ENCODE data around the gene PPP4R1. TPM values are rescaled to one million over a fixed set of nuclear protein-coding genes. Genes with fewer than 3 reads are reported as not detected.
A peak's percentile ranks its signal among the peaks of the same experiment; 100 is the strongest.

The PPP4R1 gene
- total RNA-seq, 1 donor from 2014 or later, result 131 TPM

- H3K36me3 Mint-ChIP-seq (ENCODE audit: unreplicated experiment), result peaks cover 11% of the 10 kb centered on the region
- no peak overlapping the region for H3K27ac Mint-ChIP-seq (ENCODE audit: unreplicated experiment)
These were observed 95.0 kb downstream of the PPP4R1 start for GRCh38 chr18:9519399-9519798.

GRCh38 chr18:9517869-9518268 lies 96.5 kb downstream of the PPP4R1 start:
- Mint-ChIP-seq H3K27me3 (ENCODE audit: unreplicated experiment) (no peaks in the 10 kb centered on the region), H3K36me3 (ENCODE audit: unreplicated experiment) (peaks cover 13% of the 10 kb centered on the region), H3K4me1 (ENCODE audit: unreplicated experiment) (peaks cover 24% of the 10 kb centered on the region), H3K9me3 (ENCODE audit: unreplicated experiment) (no peaks in the 10 kb centered on the region), H3K4me3 (ENCODE audit: unreplicated experiment) (no peak overlapping the region), H3K27ac (ENCODE audit: unreplicated experiment) (no peak overlapping the region)
- TF ChIP-seq CTCF (IDR thresholded peaks at IDR 0.05), result no peak
- no peak for DNase-seq (ENCODE audit: extremely low spot score, unreplicated experiment)

More at GRCh38 chr18:9519399-9519798, 95.0 kb downstream of the PPP4R1 start:
- no peak for TF ChIP-seq CTCF (IDR thresholded peaks at IDR 0.05)
- no peak for DNase-seq (ENCODE audit: extremely low spot score, unreplicated experiment)
- Mint-ChIP-seq H3K9me3 (ENCODE audit: unreplicated experiment) (no peaks in the 10 kb centered on the region), H3K4me3 (ENCODE audit: unreplicated experiment) (no peak overlapping the region), H3K4me1 (ENCODE audit: unreplicated experiment) (peaks cover 14% of the 10 kb centered on the region), H3K27me3 (ENCODE audit: unreplicated experiment) (no peaks in the 10 kb centered on the region)

GRCh38 chr18:9516437-9517064 lies 97.8 kb downstream of the PPP4R1 start:
- no peak for DNase-seq (ENCODE audit: extremely low spot score, unreplicated experiment)
- H3K27ac Mint-ChIP-seq (ENCODE audit: unreplicated experiment), result no peak overlapping the region

GRCh38 chr18:9513971-9514512 lies 100.3 kb downstream of the PPP4R1 start:
- DNase-seq (ENCODE audit: extremely low spot score, unreplicated experiment), result no peak
- Mint-ChIP-seq H3K4me1 (ENCODE audit: unreplicated experiment) (peaks cover 19% of the 10 kb centered on the region), H3K27me3 (ENCODE audit: unreplicated experiment) (no peaks in the 10 kb centered on the region), H3K36me3 (ENCODE audit: unreplicated experiment) (peaks cover 4% of the 10 kb centered on the region), H3K27ac (ENCODE audit: unreplicated experiment) (no peak overlapping the region), H3K4me3 (ENCODE audit: unreplicated experiment) (no peak overlapping the region), H3K9me3 (ENCODE audit: unreplicated experiment) (no peaks in the 10 kb centered on the region)
- no peak for TF ChIP-seq CTCF (IDR thresholded peaks at IDR 0.05)

More at GRCh38 chr18:9516437-9517064, 97.8 kb downstream of the PPP4R1 start:
- Mint-ChIP-seq H3K36me3 (ENCODE audit: unreplicated experiment) (peaks cover 4% of the 10 kb centered on the region), H3K27me3 (ENCODE audit: unreplicated experiment) (no peaks in the 10 kb centered on the region), H3K4me1 (ENCODE audit: unreplicated experiment) (peaks cover 24% of the 10 kb centered on the region), H3K9me3 (ENCODE audit: unreplicated experiment) (no peaks in the 10 kb centered on the region), H3K4me3 (ENCODE audit: unreplicated experiment) (no peak overlapping the region)
- TF ChIP-seq CTCF (IDR thresholded peaks at IDR 0.05), result peak; percentile 89

GRCh38 chr18:9508446-9509025 lies 105.8 kb downstream of the PPP4R1 start:
- Mint-ChIP-seq H3K36me3 (ENCODE audit: unreplicated experiment) (peaks cover 3% of the 10 kb centered on the region), H3K4me1 (ENCODE audit: unreplicated experiment) (peaks cover 30% of the 10 kb centered on the region), H3K9me3 (ENCODE audit: unreplicated experiment) (peaks cover 2% of the 10 kb centered on the region), H3K4me3 (ENCODE audit: unreplicated experiment) (no peak overlapping the region), H3K27me3 (ENCODE audit: unreplicated experiment) (no peaks in the 10 kb centered on the region), H3K27ac (ENCODE audit: unreplicated experiment) (no peak overlapping the region)
- DNase-seq (ENCODE audit: extremely low spot score, unreplicated experiment), result no peak
- no peak for TF ChIP-seq CTCF (IDR thresholded peaks at IDR 0.05)

Data from osteocyte (in vitro differentiated cells).